Vagina (tissue), 2 donors: ENCODE results near the gene SENP8. TPM values are rescaled to one million over a fixed set of nuclear protein-coding genes. Genes with fewer than 3 reads are reported as not detected.

ENCODE experiments used
- DNase-seq, 2 donors: peaks; one replicate each; pipeline ENCODE4 v3.0.0-alpha.2; 2017; ENCODE audit errors: extremely low spot score in 2 of 2
- H3K27ac ChIP-seq: fragments of 200-600 bp; sonication (generic); one replicate; pipeline ENCODE4 v1.5.1; 2019
- H3K27me3 ChIP-seq: fragments of 200-600 bp; sonication (generic); one replicate; pipeline ENCODE4 v1.5.1; 2019
- H3K36me3 ChIP-seq, 2 donors: fragments of 200-600 bp; sonication (generic); one replicate each; pipeline ENCODE4 v1.5.1; 2017 to 2019
- H3K4me1 ChIP-seq: fragments of 200-600 bp; sonication (generic); one replicate; pipeline ENCODE4 v1.5.1; 2019
- H3K4me3 ChIP-seq, 2 donors: fragments of 200-600 bp; sonication (generic); 1 replicate in 1 of 2; 2 replicates in 1 of 2; pipeline ENCODE4 v1.5.1; 2016 to 2019
- H3K9me3 ChIP-seq: fragments of 200-600 bp; sonication (generic); one replicate; pipeline ENCODE4 v1.5.1; 2019
- POLR2A ChIP-seq, 2 donors: fragments of 450-650 bp; IDR thresholded peaks; one replicate each; pipeline ENCODE4 v1.6.1; 2017; ENCODE audit warnings: antibody characterized with exemption in 2 of 2, mild to moderate bottlenecking in 2 of 2, moderate library complexity in 2 of 2
- POLR2AphosphoS5 ChIP-seq, 2 donors: sonication (generic); formaldehyde crosslinking; IDR thresholded peaks; one replicate each; pipeline ENCODE4 v1.9.0; 2017; ENCODE audit warnings: antibody characterized with exemption in 2 of 2, mild to moderate bottlenecking in 2 of 2, low read depth in 1 of 2; ENCODE audit not compliant: insufficient read depth in 1 of 2
- intact Hi-C: fragments of 100-400 bp; cut with DNase I; formaldehyde crosslinking; loops from one replicate; pipeline ENCODE4 v1.15.1; 2023
- total RNA-seq: library from RNA; depleted of rRNA; stranded (reverse); fragments of >200 nt; gene quantifications from one replicate; pipeline ENCODE4 v1.2.3, GENCODE V29; 2016
- TF ChIP-seq, protein P1 (sequence below), 3 experiments: fragments of 450-650 bp in 2 of 3; fragments of 200-600 bp in 1 of 3; sonication (generic) in 1 of 3; IDR thresholded peaks; one replicate each; pipeline ENCODE4 v1.5.1; 2017 to 2019; ENCODE audit warnings: antibody characterized with exemption in 3 of 3, mild to moderate bottlenecking in 2 of 3, moderate library complexity in 2 of 3

Gene SENP8
- total RNA-seq, 1 donor from 2014 or later, result 3.9 TPM

DNA sequence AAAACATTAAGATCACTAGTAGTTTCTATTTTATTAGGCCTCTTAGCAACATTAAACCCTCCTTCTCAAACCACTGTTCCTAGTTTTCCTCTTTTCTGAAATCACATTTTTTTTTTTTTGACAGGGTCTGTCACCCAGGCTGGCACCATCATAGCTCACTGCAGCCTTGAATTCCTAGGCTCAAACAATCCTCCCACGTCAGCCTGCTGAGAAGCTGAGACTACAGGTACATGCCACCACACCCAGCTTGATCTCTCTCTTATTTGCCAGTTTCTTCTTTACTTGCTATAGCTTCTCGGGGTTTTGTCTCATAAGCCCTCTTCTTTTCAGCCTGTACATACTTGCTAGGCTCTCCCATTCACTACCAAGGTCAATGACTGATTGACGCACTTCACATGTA lies 28.0 kb downstream of the SENP8 start:
- TF ChIP-seq, protein P1, sequence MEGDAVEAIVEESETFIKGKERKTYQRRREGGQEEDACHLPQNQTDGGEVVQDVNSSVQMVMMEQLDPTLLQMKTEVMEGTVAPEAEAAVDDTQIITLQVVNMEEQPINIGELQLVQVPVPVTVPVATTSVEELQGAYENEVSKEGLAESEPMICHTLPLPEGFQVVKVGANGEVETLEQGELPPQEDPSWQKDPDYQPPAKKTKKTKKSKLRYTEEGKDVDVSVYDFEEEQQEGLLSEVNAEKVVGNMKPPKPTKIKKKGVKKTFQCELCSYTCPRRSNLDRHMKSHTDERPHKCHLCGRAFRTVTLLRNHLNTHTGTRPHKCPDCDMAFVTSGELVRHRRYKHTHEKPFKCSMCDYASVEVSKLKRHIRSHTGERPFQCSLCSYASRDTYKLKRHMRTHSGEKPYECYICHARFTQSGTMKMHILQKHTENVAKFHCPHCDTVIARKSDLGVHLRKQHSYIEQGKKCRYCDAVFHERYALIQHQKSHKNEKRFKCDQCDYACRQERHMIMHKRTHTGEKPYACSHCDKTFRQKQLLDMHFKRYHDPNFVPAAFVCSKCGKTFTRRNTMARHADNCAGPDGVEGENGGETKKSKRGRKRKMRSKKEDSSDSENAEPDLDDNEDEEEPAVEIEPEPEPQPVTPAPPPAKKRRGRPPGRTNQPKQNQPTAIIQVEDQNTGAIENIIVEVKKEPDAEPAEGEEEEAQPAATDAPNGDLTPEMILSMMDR (IDR thresholded peaks at IDR 0.05), result no peak
- TF ChIP-seq POLR2A (IDR thresholded peaks at IDR 0.05), result no peak
- no peak for TF ChIP-seq POLR2AphosphoS5 (IDR thresholded peaks at IDR 0.05; ENCODE audit: insufficient read depth in 1 of 2, low read depth in 1 of 2)
- no peaks in the 10 kb centered on the region for H3K9me3 ChIP-seq

DNA sequence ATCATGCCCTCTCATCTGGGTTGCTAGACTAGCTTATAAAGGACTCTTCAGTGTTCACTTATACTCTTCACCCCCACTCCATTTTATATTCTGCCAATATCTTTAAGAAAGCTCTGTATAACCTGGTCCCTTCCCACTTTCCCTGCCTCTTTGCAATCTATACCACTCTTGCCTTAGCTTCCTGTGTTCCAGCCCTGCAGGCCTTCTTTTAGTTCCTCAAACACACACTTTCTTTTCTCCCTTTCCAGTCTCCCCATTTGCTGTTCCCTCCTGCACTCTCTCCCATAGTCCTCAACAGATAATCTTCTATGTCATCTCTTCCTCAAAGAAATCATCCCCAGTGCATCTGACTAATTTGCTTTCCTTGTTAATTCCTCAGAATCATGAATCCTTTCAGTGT lies 28.7 kb downstream of the SENP8 start:
- H3K27ac ChIP-seq, result no peak overlapping the region

More for the DNA sequence above, 28.0 kb downstream of the SENP8 start:
- Histone ChIP-seq H3K4me1 (no peaks in the 10 kb centered on the region), H3K4me3 (no peak overlapping the region), H3K27ac (no peak overlapping the region), H3K27me3 (no peaks in the 10 kb centered on the region), H3K36me3 (no peaks in the 10 kb centered on the region)
- no peak for DNase-seq
- intact Hi-C loops, result no loop called here

DNA sequence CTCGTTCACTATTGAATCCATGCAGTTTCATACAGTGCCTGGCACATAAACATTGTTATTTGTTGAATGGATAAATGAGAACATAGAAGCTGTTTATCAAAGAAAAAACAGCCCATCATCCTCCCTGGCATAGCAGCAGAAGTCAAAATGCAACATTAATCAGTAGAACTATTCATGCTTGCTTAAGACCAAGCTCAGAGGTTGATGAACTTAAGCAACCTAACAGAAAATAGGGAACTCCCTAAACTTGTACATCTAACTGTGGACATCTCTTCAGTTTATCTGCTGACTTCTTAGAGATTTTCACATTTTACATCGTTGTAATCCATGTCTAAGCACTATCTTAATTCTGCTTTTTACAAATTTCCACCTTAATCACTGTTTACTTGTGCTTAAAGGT lies 29.2 kb downstream of the SENP8 start:
- Histone ChIP-seq H3K4me1 (no peaks in the 10 kb centered on the region), H3K27me3 (no peaks in the 10 kb centered on the region), H3K9me3 (no peaks in the 10 kb centered on the region), H3K4me3 (no peak overlapping the region), H3K27ac (no peak overlapping the region), H3K36me3 (no peaks in the 10 kb centered on the region)
- intact Hi-C loops, result no loop called here
- no peak for DNase-seq
- TF ChIP-seq, protein P1 (IDR thresholded peaks at IDR 0.05), result no peak
- TF ChIP-seq POLR2AphosphoS5 (IDR thresholded peaks at IDR 0.05; ENCODE audit: insufficient read depth in 1 of 2, low read depth in 1 of 2), result no peak
- TF ChIP-seq POLR2A (IDR thresholded peaks at IDR 0.05), result no peak

More for the DNA sequence above, 28.7 kb downstream of the SENP8 start:
- intact Hi-C loops, result no loop called here
- Histone ChIP-seq H3K4me1 (no peaks in the 10 kb centered on the region), H3K27me3 (no peaks in the 10 kb centered on the region), H3K4me3 (no peak overlapping the region), H3K36me3 (no peaks in the 10 kb centered on the region), H3K9me3 (no peaks in the 10 kb centered on the region)
- TF ChIP-seq, protein P1 (IDR thresholded peaks at IDR 0.05), result no peak
- TF ChIP-seq POLR2AphosphoS5 (IDR thresholded peaks at IDR 0.05; ENCODE audit: insufficient read depth in 1 of 2, low read depth in 1 of 2) (no peak), POLR2A (IDR thresholded peaks at IDR 0.05) (no peak)
- no peak for DNase-seq

DNA sequence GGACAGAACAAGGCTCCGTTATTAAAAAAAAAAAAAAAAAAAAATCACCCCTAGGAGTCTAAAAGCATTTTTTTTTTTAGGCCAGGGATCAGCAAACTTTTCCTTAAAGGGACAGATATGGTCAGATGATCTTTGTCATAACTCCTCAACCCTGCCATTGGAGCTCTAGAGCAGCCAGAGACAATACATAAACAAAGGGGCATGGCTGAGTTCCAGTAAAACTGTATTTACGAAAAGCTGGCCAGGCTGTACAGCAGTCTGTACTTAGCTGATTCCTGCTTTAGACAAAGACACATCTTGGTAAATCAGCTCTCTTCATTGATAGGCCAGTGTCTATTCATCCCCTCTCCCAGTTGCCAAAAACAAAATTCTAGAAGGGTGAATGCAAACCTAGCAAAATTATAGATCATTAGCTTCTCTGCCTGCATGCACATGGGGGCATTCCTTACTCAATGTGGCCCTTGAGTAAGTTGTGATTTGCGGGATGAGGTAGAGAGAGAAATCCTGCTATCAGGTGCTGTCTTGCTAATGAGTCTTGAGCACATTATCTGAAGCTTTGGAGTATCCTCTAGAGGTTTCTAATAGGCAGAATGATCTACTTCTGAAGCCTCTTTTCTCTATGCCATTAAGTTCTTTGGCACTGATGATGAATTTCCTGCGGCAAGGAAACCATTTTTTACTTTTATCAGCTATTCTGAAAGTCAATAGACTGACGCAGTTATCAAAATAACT lies 35.2 kb downstream of the SENP8 start:
- no peak for TF ChIP-seq POLR2AphosphoS5 (IDR thresholded peaks at IDR 0.05; ENCODE audit: insufficient read depth in 1 of 2, low read depth in 1 of 2)
- no peak for TF ChIP-seq POLR2A (IDR thresholded peaks at IDR 0.05)
- TF ChIP-seq, protein P1 (IDR thresholded peaks at IDR 0.05), result no peak
- intact Hi-C loops, result no loop called here
- H3K9me3 ChIP-seq, result no peaks in the 10 kb centered on the region
- DNase-seq, result no peak
- peaks cover 7% of the 10 kb centered on the region for H3K4me1 ChIP-seq
- no peaks in the 10 kb centered on the region for H3K36me3 ChIP-seq
- H3K27me3 ChIP-seq, result no peaks in the 10 kb centered on the region
- H3K27ac ChIP-seq, result no peak overlapping the region
- H3K4me3 ChIP-seq, result no peak overlapping the region

DNA sequence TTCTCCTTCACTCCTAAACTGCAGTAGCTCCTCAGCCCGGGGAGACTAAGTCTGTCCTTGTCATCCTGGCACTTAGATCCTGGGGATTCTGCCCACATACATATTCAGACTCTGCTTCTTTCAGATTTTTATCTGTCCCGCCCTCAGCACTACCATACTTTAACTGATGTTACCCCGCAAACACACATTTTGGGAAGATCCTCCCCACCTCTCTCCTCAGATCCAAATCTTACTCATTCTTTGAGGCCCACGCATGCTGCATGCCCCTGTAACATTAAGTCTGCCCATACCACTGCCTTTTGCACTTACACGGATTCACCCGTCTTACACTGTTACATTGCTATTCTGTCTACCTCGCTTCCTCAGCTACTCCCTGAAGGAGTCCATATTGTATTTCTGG lies 36.1 kb downstream of the SENP8 start:
- H3K36me3 ChIP-seq, result no peaks in the 10 kb centered on the region

More for the DNA sequence above, 36.1 kb downstream of the SENP8 start:
- Histone ChIP-seq H3K27ac (no peak overlapping the region), H3K27me3 (no peaks in the 10 kb centered on the region), H3K4me3 (no peak overlapping the region), H3K9me3 (no peaks in the 10 kb centered on the region), H3K4me1 (peaks cover 7% of the 10 kb centered on the region)
- TF ChIP-seq, protein P1 (IDR thresholded peaks at IDR 0.05), result no peak
- TF ChIP-seq POLR2A (IDR thresholded peaks at IDR 0.05) (no peak), POLR2AphosphoS5 (IDR thresholded peaks at IDR 0.05; ENCODE audit: insufficient read depth in 1 of 2, low read depth in 1 of 2) (no peak)
- intact Hi-C loops, result no loop called here
- no peak for DNase-seq
